ENCODE data around the gene RAB8A. TPM values are rescaled to one million over a fixed set of nuclear protein-coding genes. Genes with fewer than 3 reads are reported as not detected.
A peak's percentile ranks its signal among the peaks of the same experiment; 100 is the strongest.
"Not testable (repeated sequence)": the region's sequence is repeated elsewhere in the genome, so short reads cannot be mapped to it uniquely, and the experiment has no call there.

The RAB8A gene
- total and polyA plus RNA-seq, 9 donors, result 17.5 to 59.1 (median 40.9) TPM

DNA sequence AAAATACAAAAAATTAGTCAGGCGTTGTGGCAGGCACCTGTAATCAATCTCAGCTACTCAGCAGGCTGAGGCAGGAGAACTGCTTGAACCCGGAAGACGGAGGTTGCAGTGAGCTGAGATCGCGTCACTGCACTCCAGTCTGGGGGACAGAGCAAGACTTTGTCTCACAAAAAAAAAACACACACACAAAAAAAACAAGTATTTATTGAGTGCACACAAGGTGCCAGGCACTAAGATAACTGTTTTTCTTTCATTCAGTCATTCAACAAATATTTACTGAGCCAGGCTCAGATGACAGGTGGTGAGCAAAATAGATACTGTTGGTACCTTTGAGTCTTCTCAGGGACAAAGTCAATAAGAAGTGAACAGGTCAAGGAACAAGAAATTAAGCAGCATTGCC, 55.4 kb downstream of the RAB8A start:
- Histone ChIP-seq H3K27ac (ENCODE audit: low read length) (no peak overlapping the region), H3K4me1 (ENCODE audit: control insufficient read depth, insufficient read depth, low read length) (no peaks in the 10 kb centered on the region), H3K27me3 (ENCODE audit: control insufficient read depth, insufficient read depth, low read length) (no peaks in the 10 kb centered on the region), H3K4me3 (ENCODE audit: low read length) (no peak overlapping the region), H3K36me3 (ENCODE audit: control insufficient read depth, insufficient read depth, low read length) (no peaks in the 10 kb centered on the region), H3K9me3 (replicated peaks; ENCODE audit: control insufficient read depth, low read depth, low read length) (no peaks in the 10 kb centered on the region)
- no peak for DNase-seq
- 100% methylated on average over 2 of the region's 5 CpGs for WGBS (ENCODE audit: insufficient coverage)

DNA sequence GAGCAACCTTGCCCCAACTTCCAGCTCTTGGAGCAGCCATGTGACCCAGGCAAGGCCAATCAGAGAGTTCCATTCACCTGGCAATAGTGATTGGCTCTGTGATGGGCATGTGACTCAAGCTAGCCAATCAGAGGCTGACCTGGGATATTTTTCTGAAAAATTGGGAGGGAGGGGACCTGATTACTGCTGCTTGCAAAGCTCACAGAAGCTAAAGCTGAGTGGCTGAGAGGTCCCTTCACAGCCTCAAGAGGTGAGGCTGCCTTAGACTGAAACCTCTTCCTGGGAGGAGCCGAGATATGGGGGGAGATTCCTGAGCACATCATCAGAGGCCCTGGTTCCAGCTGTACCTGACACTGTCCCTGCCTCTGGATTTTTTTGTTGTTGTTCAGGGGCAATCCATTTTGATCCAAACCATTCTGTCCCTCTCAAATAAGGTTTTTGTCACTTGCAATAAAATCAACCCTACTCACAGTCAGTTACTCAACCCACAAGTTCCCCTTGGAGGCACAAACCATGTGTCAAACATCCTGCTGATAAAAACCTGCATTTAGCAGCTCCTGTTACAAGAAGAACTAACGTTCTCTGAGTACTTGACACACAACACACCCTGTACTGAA, 56.9 kb downstream of the RAB8A start:
- Histone ChIP-seq H3K4me3 (ENCODE audit: low read length) (no peak overlapping the region), H3K36me3 (ENCODE audit: control insufficient read depth, insufficient read depth, low read length) (no peaks in the 10 kb centered on the region), H3K27ac (ENCODE audit: low read length) (no peak overlapping the region), H3K27me3 (ENCODE audit: control insufficient read depth, insufficient read depth, low read length) (no peaks in the 10 kb centered on the region), H3K9me3 (replicated peaks; ENCODE audit: control insufficient read depth, low read depth, low read length) (no peaks in the 10 kb centered on the region), H3K4me1 (ENCODE audit: control insufficient read depth, insufficient read depth, low read length) (no peaks in the 10 kb centered on the region)
- no peak for DNase-seq
- WGBS (ENCODE audit: insufficient coverage), result no CpG with 5 or more reads among the region's 2 CpGs

DNA sequence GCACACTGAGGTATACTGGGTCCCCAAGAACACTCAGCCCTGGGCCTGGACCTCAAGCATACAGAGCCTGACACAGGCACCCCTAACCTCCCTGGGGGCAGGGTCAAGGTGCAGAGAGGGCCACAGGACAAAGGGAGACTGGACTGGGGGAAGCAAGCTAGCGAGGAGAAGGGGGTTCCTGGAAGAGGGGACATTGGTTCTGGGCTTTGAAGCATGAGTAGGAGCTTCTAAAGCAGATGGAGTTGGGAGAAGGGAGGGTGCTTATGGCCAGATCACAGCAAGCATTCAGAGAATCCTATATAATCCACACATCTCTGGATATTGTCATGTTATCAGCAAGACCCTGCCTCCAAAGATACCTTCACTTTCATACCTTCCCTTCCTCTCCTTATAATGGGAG, 58.4 kb downstream of the RAB8A start:
- DNase-seq, result no peak
- Histone ChIP-seq H3K4me1 (ENCODE audit: control insufficient read depth, insufficient read depth, low read length) (no peaks in the 10 kb centered on the region), H3K27me3 (ENCODE audit: control insufficient read depth, insufficient read depth, low read length) (no peaks in the 10 kb centered on the region), H3K36me3 (ENCODE audit: control insufficient read depth, insufficient read depth, low read length) (no peaks in the 10 kb centered on the region), H3K9me3 (replicated peaks; ENCODE audit: control insufficient read depth, low read depth, low read length) (no peaks in the 10 kb centered on the region), H3K27ac (ENCODE audit: low read length) (no peak overlapping the region), H3K4me3 (ENCODE audit: low read length) (no peak overlapping the region)
- WGBS (ENCODE audit: insufficient coverage), result no CpG with 5 or more reads among the region's 1 CpG

DNA sequence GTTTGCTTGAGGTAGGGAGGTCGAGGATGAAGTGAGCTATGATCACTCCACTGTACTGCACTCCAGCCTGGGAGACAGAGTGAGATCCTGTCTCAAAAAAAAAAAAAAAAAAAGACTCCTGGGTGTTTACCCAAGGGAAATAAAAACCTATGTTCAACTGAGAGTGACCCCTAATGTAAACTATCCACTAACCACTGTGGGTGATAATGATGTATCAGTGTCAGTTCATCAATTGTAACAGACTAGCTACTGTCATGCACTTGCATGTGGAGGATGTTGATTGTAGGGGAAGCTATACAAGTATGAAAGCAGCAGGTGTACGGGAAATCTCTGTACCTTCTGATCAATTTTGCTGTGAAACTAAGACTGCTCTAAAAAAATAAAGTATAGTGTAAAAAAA, 64.3 kb downstream of the RAB8A start:
- H3K27me3 ChIP-seq (ENCODE audit: control insufficient read depth, insufficient read depth, low read length), result no peaks in the 10 kb centered on the region
- no CpG with 5 or more reads among the region's 2 CpGs for WGBS (ENCODE audit: insufficient coverage)
- DNase-seq, result no peak
- H3K27ac ChIP-seq (ENCODE audit: low read length), result no peak overlapping the region
- no peaks in the 10 kb centered on the region for H3K36me3 ChIP-seq (ENCODE audit: control insufficient read depth, insufficient read depth, low read length)
- no peak overlapping the region for H3K4me3 ChIP-seq (ENCODE audit: low read length)
- peaks cover 5% of the 10 kb centered on the region for H3K9me3 ChIP-seq (replicated peaks; ENCODE audit: control insufficient read depth, low read depth, low read length)
- no peaks in the 10 kb centered on the region for H3K4me1 ChIP-seq (ENCODE audit: control insufficient read depth, insufficient read depth, low read length)

DNA sequence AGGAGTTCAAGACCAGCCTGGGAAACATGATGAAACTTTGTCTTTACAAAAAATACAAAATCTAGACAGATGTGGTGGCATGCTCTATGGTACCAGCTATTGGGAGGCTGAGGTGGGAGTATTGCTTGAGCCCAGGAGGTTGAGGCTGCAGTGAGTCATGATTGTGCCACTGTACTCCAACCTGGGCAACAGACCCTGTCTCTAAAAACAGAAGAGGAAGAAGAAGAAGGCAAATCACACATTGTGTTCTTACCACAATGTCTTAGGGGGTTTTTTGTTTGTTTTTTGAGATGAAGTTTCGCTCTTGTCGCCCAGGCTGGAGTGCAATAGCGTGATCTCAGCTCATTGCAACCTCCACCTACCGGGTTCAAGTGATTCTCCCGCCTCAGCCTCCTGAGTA, 67.2 kb downstream of the RAB8A start:
- not testable (repeated sequence) for H3K27me3 ChIP-seq (ENCODE audit: control insufficient read depth, insufficient read depth, low read length); H3K4me1 ChIP-seq (ENCODE audit: control insufficient read depth, insufficient read depth, low read length); H3K36me3 ChIP-seq (ENCODE audit: control insufficient read depth, insufficient read depth, low read length); H3K4me3 ChIP-seq (ENCODE audit: low read length); H3K27ac ChIP-seq (ENCODE audit: low read length); DNase-seq; H3K9me3 ChIP-seq (replicated peaks; ENCODE audit: control insufficient read depth, low read depth, low read length)
- WGBS (ENCODE audit: insufficient coverage), result 80% methylated on average over 1 of the region's 5 CpGs

DNA sequence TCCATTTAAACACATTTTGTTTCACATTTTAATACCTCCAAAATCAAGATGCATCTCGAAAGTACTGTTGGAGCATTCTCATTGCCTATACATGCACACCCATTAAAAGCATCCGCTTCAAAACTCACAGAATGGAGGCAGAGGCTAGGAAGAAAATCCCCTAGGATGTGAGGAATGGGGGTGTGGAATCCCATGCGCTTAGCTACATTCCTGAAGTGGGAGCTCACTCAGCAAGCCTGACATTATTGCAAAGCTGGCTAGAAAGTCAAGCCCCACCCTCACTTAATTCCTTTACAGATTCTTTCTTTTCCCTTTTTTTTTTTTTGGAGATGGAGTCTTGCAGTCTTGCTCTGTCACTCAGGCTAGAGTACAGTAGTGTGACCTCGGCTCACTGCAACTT, 68.9 kb downstream of the RAB8A start:
- Histone ChIP-seq H3K4me3 (ENCODE audit: low read length) (no peak overlapping the region), H3K27me3 (ENCODE audit: control insufficient read depth, insufficient read depth, low read length) (no peaks in the 10 kb centered on the region), H3K36me3 (ENCODE audit: control insufficient read depth, insufficient read depth, low read length) (no peaks in the 10 kb centered on the region), H3K4me1 (ENCODE audit: control insufficient read depth, insufficient read depth, low read length) (peaks cover 3% of the 10 kb centered on the region), H3K27ac (ENCODE audit: low read length) (no peak overlapping the region), H3K9me3 (replicated peaks; ENCODE audit: control insufficient read depth, low read depth, low read length) (peaks cover 2% of the 10 kb centered on the region)
- WGBS (ENCODE audit: insufficient coverage), result 44% methylated on average over 1 of the region's 4 CpGs
- peak; percentile 84 for DNase-seq

Other genes starting within 250 kb of the RAB8A start
- gene CYP4F2, start 213.8 kb upstream of the RAB8A start, total RNA-seq, result not detected
- gene CYP4F2, start 213.8 kb upstream of the RAB8A start, polyA plus RNA-seq (ENCODE audit: insufficient read depth in 1 of 8, insufficient read length in 8 of 8, low replicate concordance in 1 of 8), result under 1 TPM in 1 of 8 donors, not detected in 7; 0.79 TPM
- gene CYP4F11, start 177.4 kb upstream of the RAB8A start, total RNA-seq, result not detected
- gene CYP4F11, start 177.4 kb upstream of the RAB8A start, polyA plus RNA-seq (ENCODE audit: insufficient read depth in 1 of 8, insufficient read length in 8 of 8, low replicate concordance in 1 of 8), result not detected
- gene OR10H4, start 162.9 kb upstream of the RAB8A start, total RNA-seq, result not detected
- gene OR10H4, start 162.9 kb upstream of the RAB8A start, polyA plus RNA-seq (ENCODE audit: insufficient read depth in 1 of 8, insufficient read length in 8 of 8, low replicate concordance in 1 of 8), result not detected
- 211 TPM for gene TPM4, start 35.4 kb upstream of the RAB8A start, total RNA-seq
- 100 to 1,000 TPM; 181 to 338 (median 218) TPM for gene TPM4, start 35.4 kb upstream of the RAB8A start, polyA plus RNA-seq (ENCODE audit: insufficient read depth in 1 of 8, insufficient read length in 8 of 8, low replicate concordance in 1 of 8)
- 0.13 TPM for gene HSH2D, start 31.8 kb downstream of the RAB8A start, total RNA-seq
- under 1 TPM; 0.21 to 0.78 (median 0.38) TPM for gene HSH2D, start 31.8 kb downstream of the RAB8A start, polyA plus RNA-seq (ENCODE audit: insufficient read depth in 1 of 8, insufficient read length in 8 of 8, low replicate concordance in 1 of 8)
- not detected for gene CIB3, start 61.6 kb downstream of the RAB8A start, total RNA-seq
- under 1 TPM in 2 of 8 donors, not detected in 6; 0.23 to 0.41 TPM for gene CIB3, start 61.6 kb downstream of the RAB8A start, polyA plus RNA-seq (ENCODE audit: insufficient read depth in 1 of 8, insufficient read length in 8 of 8, low replicate concordance in 1 of 8)
- gene FAM32A, start 73.5 kb downstream of the RAB8A start, total RNA-seq, result 78.5 TPM
- 10 to 100 TPM; 56.6 to 89.9 (median 71.9) TPM for gene FAM32A, start 73.5 kb downstream of the RAB8A start, polyA plus RNA-seq (ENCODE audit: insufficient read depth in 1 of 8, insufficient read length in 8 of 8, low replicate concordance in 1 of 8)
- 33.2 TPM for gene AP1M1, start 86.0 kb downstream of the RAB8A start, total RNA-seq
- 10 to 100 TPM; 38.9 to 56.0 (median 50.0) TPM for gene AP1M1, start 86.0 kb downstream of the RAB8A start, polyA plus RNA-seq (ENCODE audit: insufficient read depth in 1 of 8, insufficient read length in 8 of 8, low replicate concordance in 1 of 8)
- 15.3 TPM for gene KLF2, start 212.9 kb downstream of the RAB8A start, total RNA-seq
- 10 to 100 TPM; 62.6 to 99.1 (median 81.1) TPM for gene KLF2, start 212.9 kb downstream of the RAB8A start, polyA plus RNA-seq (ENCODE audit: insufficient read depth in 1 of 8, insufficient read length in 8 of 8, low replicate concordance in 1 of 8)

Measured in muscle of leg (tissue), 11 donors.